Stomach (tissue), 9 donors: Measurements from ENCODE around the gene CHD9. TPM values are rescaled to one million over a fixed set of nuclear protein-coding genes. Genes with fewer than 3 reads are reported as not detected.

Experiments
- DNase-seq, 2 donors: peaks; one replicate each; pipeline versions ENCODE4 v3.0.0 to v3.0.0-alpha.2; 2013 to 2019
- H3K27ac ChIP-seq, 5 donors: fragments of 200-600 bp in 4 of 5; sonication (generic) in 4 of 5; one replicate each; pipeline ENCODE4 v1.5.1; 2013 to 2019; ENCODE audit warnings: mild to moderate bottlenecking in 1 of 5, moderate library complexity in 1 of 5
- H3K27me3 ChIP-seq, 3 donors: fragments of 200-600 bp; sonication (generic); one replicate each; pipeline ENCODE4 v1.5.1; 2017 to 2019; ENCODE audit warnings: mixed run types in 1 of 3
- H3K36me3 ChIP-seq, 4 donors: fragments of 200-600 bp; sonication (generic); 1 replicate in 3 of 4; 2 replicates in 1 of 4; pipeline ENCODE4 v1.5.1; 2016 to 2019
- H3K4me1 ChIP-seq, 4 donors: fragments of 200-600 bp; sonication (generic); one replicate each; pipeline ENCODE4 v1.5.1; 2016 to 2019
- H3K4me3 ChIP-seq, 4 donors: fragments of 200-600 bp; sonication (generic) in 3 of 4; one replicate each; pipeline ENCODE4 v1.5.1; 2016 to 2019; ENCODE audit warnings: mild to moderate bottlenecking in 1 of 4
- H3K9me3 ChIP-seq, 4 donors: fragments of 200-600 bp; sonication (generic); one replicate each; pipeline ENCODE4 v1.5.1; 2016 to 2019
- CTCF ChIP-seq, 7 experiments: fragments of 450-650 bp in 4 of 7; fragments of 200-600 bp in 3 of 7; sonication (generic) in 3 of 7; IDR thresholded peaks; one replicate each; pipeline ENCODE4 v1.5.1; 2016 to 2019; ENCODE audit warnings: antibody characterized with exemption in 7 of 7, control low read depth in 2 of 7, mild to moderate bottlenecking in 1 of 7
- EP300 ChIP-seq: sonication (generic); formaldehyde crosslinking; IDR thresholded peaks from one replicate; pipeline ENCODE4 v1.6.1; 2017; ENCODE audit warnings: antibody characterized with exemption
- POLR2A ChIP-seq, 4 donors: fragments of 450-650 bp; IDR thresholded peaks; one replicate each; pipeline ENCODE4 v1.6.1; 2016; ENCODE audit warnings: antibody characterized with exemption in 4 of 4, control low read depth in 2 of 4, mild to moderate bottlenecking in 1 of 4, moderate library complexity in 1 of 4
- POLR2AphosphoS5 ChIP-seq, 3 donors: sonication (generic); formaldehyde crosslinking; IDR thresholded peaks; one replicate each; pipeline ENCODE4 v1.6.1; 2016; ENCODE audit warnings: antibody characterized with exemption in 3 of 3
- WGBS, 5 donors: extraction: QIAGEN DNeasy Blood & Tissue Kit in 3 of 5; methylation state at CpG; one replicate each; pipeline versions ENCODE4 v1.1.5 to v1.1.7; 2013 to 2018; 5-methylcytosine and 5-hydroxymethylcytosine counted together
- intact Hi-C: fragments of 100-400 bp; cut with DNase I; formaldehyde crosslinking; loops from one replicate; pipeline ENCODE4 v1.15.1; 2023; ENCODE audit warnings: low total_unique reads
- polyA plus RNA-seq, 3 donors: library from polyadenylated mRNA; stranded (reverse); fragments of 200-250 nt; gene quantifications; one replicate each; pipeline ENCODE4 v1.2.3, GENCODE V29; 2013
- total RNA-seq, 5 donors: library from RNA; depleted of rRNA; stranded (reverse); fragments of >200 nt; gene quantifications; one replicate each; pipeline versions ENCODE4 v1.1.0 to v1.2.3, GENCODE V29; 2014 to 2016
- donor health status: healthy with polysubstance abuse.
- donor health status: Bipolar disorder and iron deficiency.
- donor health status: healthy.

Gene CHD9
- total and polyA plus RNA-seq, 8 donors: 8.1 to 224 (median 29.4) TPM

GRCh38 chr16:53084746-53085334 is 30.0 kb downstream of the CHD9 start:
- WGBS, 5 donors: 81 to 88% (median 83%) methylated on average over 8 of the region's 8 CpGs
- no peak for TF ChIP-seq POLR2A (IDR thresholded peaks at IDR 0.05)
- no peak for TF ChIP-seq POLR2AphosphoS5 (IDR thresholded peaks at IDR 0.05)
- no peak for TF ChIP-seq EP300
- no peak for TF ChIP-seq CTCF (IDR thresholded peaks at IDR 0.05)

GRCh38 chr16:53085369-53085843 is 30.6 kb downstream of the CHD9 start:
- Histone ChIP-seq H3K9me3 (no peaks in the 10 kb centered on the region), H3K27ac (peak overlapping the region; percentile 65 to 84 (median 76)), H3K4me1 (peaks cover 43 to 83% (median 54%) of the 10 kb centered on the region in 4 donors), H3K36me3 (no peaks in the 10 kb centered on the region), H3K27me3 (no peaks in the 10 kb centered on the region), H3K4me3 (no peak overlapping the region)
- 14 to 39% (median 20%) methylated on average over 4 of the region's 4 CpGs for WGBS, 5 donors
- intact Hi-C loops: no loop called here
- TF ChIP-seq POLR2AphosphoS5 (IDR thresholded peaks at IDR 0.05): no peak
- TF ChIP-seq POLR2A (IDR thresholded peaks at IDR 0.05): no peak
- no peak for TF ChIP-seq EP300
- TF ChIP-seq CTCF (IDR thresholded peaks at IDR 0.05): no peak
- DNase-seq: peak in 1 of 2 donors; percentile 68

More at GRCh38 chr16:53084746-53085334, 30.0 kb downstream of the CHD9 start:
- no peaks in the 10 kb centered on the region for H3K9me3 ChIP-seq
- H3K4me1 ChIP-seq: peaks cover 41 to 83% (median 53%) of the 10 kb centered on the region in 4 donors
- peak overlapping the region; percentile 65 to 84 (median 76) for H3K27ac ChIP-seq
- DNase-seq: no peak
- H3K27me3 ChIP-seq: no peaks in the 10 kb centered on the region
- H3K4me3 ChIP-seq: no peak overlapping the region
- no peaks in the 10 kb centered on the region for H3K36me3 ChIP-seq
- intact Hi-C loops: no loop called here

- WGBS, 5 donors: 41 to 66% (median 55%) methylated on average over 6 of the region's 6 CpGs
- intact Hi-C loops: no loop called here
- Histone ChIP-seq H3K4me1 (peaks cover 46 to 83% (median 55%) of the 10 kb centered on the region in 4 donors), H3K27ac (peak overlapping the region; percentile 67 to 84 (median 76)), H3K36me3 (no peaks in the 10 kb centered on the region), H3K9me3 (no peaks in the 10 kb centered on the region), H3K27me3 (no peaks in the 10 kb centered on the region), H3K4me3 (no peak overlapping the region)
- TF ChIP-seq POLR2A (IDR thresholded peaks at IDR 0.05) (no peak), CTCF (IDR thresholded peaks at IDR 0.05) (no peak), POLR2AphosphoS5 (IDR thresholded peaks at IDR 0.05) (no peak)
- DNase-seq: peak in 1 of 2 donors; percentile 55
Measured at GRCh38 chr16:53085931-53086421, 31.2 kb downstream of the CHD9 start.

GRCh38 chr16:53087101-53087500 is 32.3 kb downstream of the CHD9 start:
- 63 to 83% (median 81%) methylated on average over 3 of the region's 3 CpGs for WGBS, 5 donors
- Histone ChIP-seq H3K36me3 (no peaks in the 10 kb centered on the region), H3K9me3 (no peaks in the 10 kb centered on the region), H3K27ac (peak overlapping the region in 2 of 5 donors; percentile 3 to 78), H3K4me3 (no peak overlapping the region), H3K4me1 (peaks cover 51 to 83% (median 58%) of the 10 kb centered on the region in 4 donors), H3K27me3 (no peaks in the 10 kb centered on the region)
- TF ChIP-seq POLR2A (IDR thresholded peaks at IDR 0.05) (no peak), CTCF (IDR thresholded peaks at IDR 0.05) (no peak), EP300 (no peak), POLR2AphosphoS5 (IDR thresholded peaks at IDR 0.05) (no peak)
- DNase-seq: no peak
- intact Hi-C loops: no loop called here
